ENCODE measurements around the gene ZNF646.
A peak's percentile ranks its signal among the peaks of the same experiment; 100 is the strongest.

ZNF646 gene

DNA sequence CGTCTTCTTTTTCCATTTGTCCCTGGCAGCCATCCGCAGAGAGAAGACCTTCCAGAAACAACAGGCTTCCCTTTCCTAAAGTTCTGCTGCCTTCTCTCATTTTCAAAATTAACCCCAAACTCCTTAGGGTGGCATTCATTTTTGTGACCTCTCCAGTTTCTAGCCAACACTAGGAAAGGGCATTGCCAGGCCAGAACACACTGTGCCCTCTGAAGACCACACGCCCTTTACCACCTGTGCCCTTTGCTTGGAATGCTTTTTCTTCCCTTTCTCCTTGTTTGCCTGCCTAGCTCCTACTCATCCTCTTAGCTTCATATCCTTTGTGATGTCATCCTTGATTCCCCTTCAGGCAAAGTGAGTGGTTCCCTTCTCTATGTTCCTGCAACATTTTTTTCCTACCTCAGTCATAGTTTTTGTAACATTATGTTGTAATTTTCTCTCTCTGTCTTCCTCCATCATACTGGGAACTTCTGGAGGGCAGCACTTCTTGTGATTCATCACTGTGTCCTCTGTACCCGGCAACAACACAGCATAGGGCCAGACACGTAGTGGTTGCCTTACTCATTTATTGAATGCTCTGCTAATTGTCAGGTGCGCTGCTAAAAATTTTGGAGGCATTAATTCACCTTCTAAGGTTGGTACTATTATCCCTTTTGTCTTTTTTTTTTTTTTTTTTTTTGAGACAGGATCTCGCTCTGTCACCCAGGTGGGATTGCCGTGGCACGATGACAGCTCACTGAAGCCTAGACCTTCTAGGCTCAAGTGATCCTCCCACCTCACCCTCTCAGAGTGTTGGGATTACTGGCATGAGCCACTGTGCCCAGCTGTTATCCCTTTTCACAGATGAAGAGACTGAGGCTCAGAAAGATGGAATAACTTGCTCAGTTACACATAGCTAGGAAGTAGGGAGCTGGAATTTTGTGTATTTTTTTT, 44.3 kb downstream of the ZNF646 start:
- Histone ChIP-seq H3K79me1 (ENCODE audit: low read length) (peaks cover 7% of the 10 kb centered on the region), H3K18ac (ENCODE audit: low read length) (no peak overlapping the region), H3K4me3 (ENCODE audit: low read depth, low read length) (peak overlapping the region; percentile 69), H2AK5ac (ENCODE audit: low read length) (no peak overlapping the region), H2BK120ac (ENCODE audit: insufficient read depth, low read length, poor library complexity) (peak overlapping the region; percentile 75), H4K12ac (ENCODE audit: low read depth, low read length) (peak overlapping the region; percentile 83), H3K4ac (ENCODE audit: low read depth, low read length) (peak overlapping the region; percentile 65), H3K23ac (ENCODE audit: low read length) (peak overlapping the region; percentile 8), H2BK12ac (ENCODE audit: low read length) (peak overlapping the region; percentile 23), H3K9me3 (ENCODE audit: insufficient read depth, low read depth, low read length) (no peaks in the 10 kb centered on the region), H3K4me2 (ENCODE audit: low read length) (peak overlapping the region; percentile 78), H3K4me1 (ENCODE audit: control insufficient read depth in 1 of 2, insufficient read depth in 2 of 2, low read length in 2 of 2) (peaks cover 6 to 7% of the 10 kb centered on the region in 2 experiments), H3K36me3 (ENCODE audit: control insufficient read depth in 1 of 2, insufficient read depth in 2 of 2, low read length in 2 of 2) (peaks cover 16 to 21% of the 10 kb centered on the region in 2 experiments), H3K27me3 (ENCODE audit: insufficient read depth, low read length) (no peaks in the 10 kb centered on the region), H4K91ac (ENCODE audit: low read depth, low read length) (peak overlapping the region; percentile 58), H2AFZ (ENCODE audit: insufficient read depth, low read length, poor library complexity) (peak overlapping the region; percentile 56), H3K9ac (ENCODE audit: low read length) (peak overlapping the region; percentile 73), H4K8ac (ENCODE audit: low read depth, low read length) (peak overlapping the region; percentile 92), H3K14ac (ENCODE audit: low read length) (peak overlapping the region; percentile 50), H3K79me2 (ENCODE audit: control insufficient read depth, insufficient read depth, low read length, poor library complexity) (peaks cover 2% of the 10 kb centered on the region), H2BK5ac (ENCODE audit: low read depth, low read length, poor library complexity) (peak overlapping the region; percentile 71), H3K27ac (ENCODE audit: low read depth, low read length) (peak overlapping the region; percentile 45)
- peak; percentile 87 to 97 for DNase-seq
- WGBS (ENCODE audit: extremely low coverage, insufficient coverage, insufficient read length), result no CpG with 5 or more reads among the region's 9 CpGs

GRCh38 chr16:31120129-31120528, 45.9 kb downstream of the ZNF646 start:
- no peak overlapping the region for H3K23ac ChIP-seq (ENCODE audit: low read length)
- H3K27me3 ChIP-seq (ENCODE audit: insufficient read depth, low read length), result no peaks in the 10 kb centered on the region
- no peak overlapping the region for H4K8ac ChIP-seq (ENCODE audit: low read depth, low read length)
- H3K4ac ChIP-seq (ENCODE audit: low read depth, low read length), result no peak overlapping the region
- no peak overlapping the region for H3K9ac ChIP-seq (ENCODE audit: low read length)
- H3K14ac ChIP-seq (ENCODE audit: low read length), result no peak overlapping the region
- H3K4me2 ChIP-seq (ENCODE audit: low read length), result no peak overlapping the region
- no peak overlapping the region for H4K12ac ChIP-seq (ENCODE audit: low read depth, low read length)
- no peak overlapping the region for H3K18ac ChIP-seq (ENCODE audit: low read length)
- H3K79me2 ChIP-seq (ENCODE audit: control insufficient read depth, insufficient read depth, low read length, poor library complexity), result peaks cover 2% of the 10 kb centered on the region
- H3K36me3 ChIP-seq (ENCODE audit: control insufficient read depth in 1 of 2, insufficient read depth in 2 of 2, low read length in 2 of 2), result peaks cover 16 to 21% of the 10 kb centered on the region in 2 experiments
- no peaks in the 10 kb centered on the region for H3K9me3 ChIP-seq (ENCODE audit: insufficient read depth, low read depth, low read length)
- no peak overlapping the region for H4K91ac ChIP-seq (ENCODE audit: low read depth, low read length)
- no peak overlapping the region for H2AK5ac ChIP-seq (ENCODE audit: low read length)
- DNase-seq, result no peak
- H2BK5ac ChIP-seq (ENCODE audit: low read depth, low read length, poor library complexity), result no peak overlapping the region
- WGBS (ENCODE audit: extremely low coverage, insufficient coverage, insufficient read length), result no CpG with 5 or more reads among the region's 16 CpGs
- H3K4me1 ChIP-seq (ENCODE audit: control insufficient read depth in 1 of 2, insufficient read depth in 2 of 2, low read length in 2 of 2), result peaks cover 6 to 7% of the 10 kb centered on the region in 2 experiments
- H3K27ac ChIP-seq (ENCODE audit: low read depth, low read length), result no peak overlapping the region
- H3K79me1 ChIP-seq (ENCODE audit: low read length), result peaks cover 7% of the 10 kb centered on the region
- no peak overlapping the region for H3K4me3 ChIP-seq (ENCODE audit: low read depth, low read length)
- H2BK120ac ChIP-seq (ENCODE audit: insufficient read depth, low read length, poor library complexity), result no peak overlapping the region
- H2AFZ ChIP-seq (ENCODE audit: insufficient read depth, low read length, poor library complexity), result no peak overlapping the region
- no peak overlapping the region for H2BK12ac ChIP-seq (ENCODE audit: low read length)

DNA sequence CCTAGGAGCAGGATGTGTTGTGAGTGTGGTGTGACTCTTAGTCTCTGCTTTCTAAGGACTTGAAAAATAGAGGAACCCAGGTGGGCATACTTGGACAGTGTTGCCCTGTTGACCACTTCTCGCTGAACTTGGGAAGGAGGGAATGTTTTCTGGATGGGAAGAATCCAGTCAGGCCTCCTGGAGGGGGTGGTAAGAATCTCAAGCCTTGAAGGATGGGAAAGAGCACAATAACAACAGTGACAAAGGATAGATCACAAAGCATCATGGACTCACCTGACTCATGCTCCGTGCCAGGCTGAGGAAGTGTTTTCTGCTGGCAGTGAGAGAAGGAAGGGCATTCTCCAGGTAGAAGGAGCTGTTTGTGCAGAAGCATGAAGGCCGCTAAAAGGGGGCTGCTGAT, 51.6 kb downstream of the ZNF646 start:
- no CpG with 5 or more reads among the region's 3 CpGs for WGBS (ENCODE audit: extremely low coverage, insufficient coverage, insufficient read length)

DNA sequence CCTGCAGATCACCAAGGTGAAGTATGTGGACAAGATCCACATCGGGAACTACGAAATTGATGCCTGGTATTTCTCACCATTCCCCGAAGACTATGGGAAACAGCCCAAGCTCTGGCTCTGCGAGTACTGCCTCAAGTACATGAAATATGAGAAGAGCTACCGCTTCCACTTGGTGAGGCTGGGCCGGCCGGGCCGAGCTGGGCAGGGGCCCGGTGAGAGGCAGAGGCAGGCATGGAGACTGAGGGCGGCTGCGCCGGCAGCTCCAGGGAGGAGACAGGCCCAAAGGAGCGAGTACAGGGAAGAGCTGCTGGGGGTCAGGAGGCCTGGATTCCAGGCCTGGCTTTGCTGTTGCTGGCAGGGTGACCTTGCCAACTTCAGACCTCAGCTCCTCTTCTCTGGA, 53.0 kb downstream of the ZNF646 start:
- H3K79me2 ChIP-seq (ENCODE audit: control insufficient read depth, insufficient read depth, low read length, poor library complexity), result no peaks in the 10 kb centered on the region
- no peak overlapping the region for H3K4me2 ChIP-seq (ENCODE audit: low read length)
- H3K4me1 ChIP-seq (ENCODE audit: control insufficient read depth in 1 of 2, insufficient read depth in 2 of 2, low read length in 2 of 2), result peaks cover 18 to 20% of the 10 kb centered on the region in 2 experiments
- no peak overlapping the region for H2AFZ ChIP-seq (ENCODE audit: insufficient read depth, low read length, poor library complexity)
- H2AK5ac ChIP-seq (ENCODE audit: low read length), result no peak overlapping the region
- no peak overlapping the region for H3K4me3 ChIP-seq (ENCODE audit: low read depth, low read length)
- H4K12ac ChIP-seq (ENCODE audit: low read depth, low read length), result no peak overlapping the region
- no peak overlapping the region for H4K91ac ChIP-seq (ENCODE audit: low read depth, low read length)
- peaks cover 20 to 25% of the 10 kb centered on the region in 2 experiments for H3K36me3 ChIP-seq (ENCODE audit: control insufficient read depth in 1 of 2, insufficient read depth in 2 of 2, low read length in 2 of 2)
- no peak overlapping the region for H2BK120ac ChIP-seq (ENCODE audit: insufficient read depth, low read length, poor library complexity)
- no peaks in the 10 kb centered on the region for H3K9me3 ChIP-seq (ENCODE audit: insufficient read depth, low read depth, low read length)
- H3K23ac ChIP-seq (ENCODE audit: low read length), result no peak overlapping the region
- no peaks in the 10 kb centered on the region for H3K27me3 ChIP-seq (ENCODE audit: insufficient read depth, low read length)
- H2BK5ac ChIP-seq (ENCODE audit: low read depth, low read length, poor library complexity), result no peak overlapping the region
- no peak overlapping the region for H2BK12ac ChIP-seq (ENCODE audit: low read length)
- no peak overlapping the region for H3K14ac ChIP-seq (ENCODE audit: low read length)
- no peak for DNase-seq
- H3K9ac ChIP-seq (ENCODE audit: low read length), result no peak overlapping the region
- WGBS (ENCODE audit: extremely low coverage, insufficient coverage, insufficient read length), result no CpG with 5 or more reads among the region's 13 CpGs
- H3K27ac ChIP-seq (ENCODE audit: low read depth, low read length), result no peak overlapping the region
- peaks cover 11% of the 10 kb centered on the region for H3K79me1 ChIP-seq (ENCODE audit: low read length)
- no peak overlapping the region for H3K4ac ChIP-seq (ENCODE audit: low read depth, low read length)
- no peak overlapping the region for H3K18ac ChIP-seq (ENCODE audit: low read length)
- H4K8ac ChIP-seq (ENCODE audit: low read depth, low read length), result no peak overlapping the region

More for the DNA sequence above, 51.6 kb downstream of the ZNF646 start:
- no peak overlapping the region for H3K27ac ChIP-seq (ENCODE audit: low read depth, low read length)
- DNase-seq, result no peak
- no peak overlapping the region for H2BK5ac ChIP-seq (ENCODE audit: low read depth, low read length, poor library complexity)
- no peak overlapping the region for H3K9ac ChIP-seq (ENCODE audit: low read length)
- no peak overlapping the region for H4K91ac ChIP-seq (ENCODE audit: low read depth, low read length)
- no peak overlapping the region for H3K18ac ChIP-seq (ENCODE audit: low read length)
- H3K23ac ChIP-seq (ENCODE audit: low read length), result no peak overlapping the region
- no peak overlapping the region for H2AFZ ChIP-seq (ENCODE audit: insufficient read depth, low read length, poor library complexity)
- no peak overlapping the region for H3K4me3 ChIP-seq (ENCODE audit: low read depth, low read length)
- no peak overlapping the region for H3K4me2 ChIP-seq (ENCODE audit: low read length)
- no peak overlapping the region for H3K14ac ChIP-seq (ENCODE audit: low read length)
- H3K4me1 ChIP-seq (ENCODE audit: control insufficient read depth in 1 of 2, insufficient read depth in 2 of 2, low read length in 2 of 2), result peaks cover 7 to 10% of the 10 kb centered on the region in 2 experiments
- no peak overlapping the region for H3K4ac ChIP-seq (ENCODE audit: low read depth, low read length)
- no peak overlapping the region for H4K12ac ChIP-seq (ENCODE audit: low read depth, low read length)
- no peak overlapping the region for H2BK12ac ChIP-seq (ENCODE audit: low read length)
- no peak overlapping the region for H2AK5ac ChIP-seq (ENCODE audit: low read length)
- no peaks in the 10 kb centered on the region for H3K79me2 ChIP-seq (ENCODE audit: control insufficient read depth, insufficient read depth, low read length, poor library complexity)
- no peak overlapping the region for H4K8ac ChIP-seq (ENCODE audit: low read depth, low read length)
- peaks cover 19 to 21% of the 10 kb centered on the region in 2 experiments for H3K36me3 ChIP-seq (ENCODE audit: control insufficient read depth in 1 of 2, insufficient read depth in 2 of 2, low read length in 2 of 2)
- no peaks in the 10 kb centered on the region for H3K9me3 ChIP-seq (ENCODE audit: insufficient read depth, low read depth, low read length)
- no peaks in the 10 kb centered on the region for H3K27me3 ChIP-seq (ENCODE audit: insufficient read depth, low read length)
- no peak overlapping the region for H2BK120ac ChIP-seq (ENCODE audit: insufficient read depth, low read length, poor library complexity)
- peaks cover 6% of the 10 kb centered on the region for H3K79me1 ChIP-seq (ENCODE audit: low read length)

Measured in trophoblast cell (in vitro differentiated cells and primary cell).